Amniotic epithelial cell (primary cell): ENCODE data around the gene TTC4.
"Not testable (repeated sequence)": the region's sequence is repeated elsewhere in the genome, so short reads cannot be mapped to it uniquely, and the experiment has no call there.

ENCODE experiments used
- DNase-seq: peaks from one replicate; pipeline ENCODE4 v3.0.0-alpha.2; 2010; ENCODE audit warnings: low read depth

TTC4 gene

GRCh38 chr1:54748094-54748835 is 32.6 kb downstream of the TTC4 start:
- no peak for DNase-seq

GRCh38 chr1:54750596-54750995 is 34.9 kb downstream of the TTC4 start:
- no peak for DNase-seq

- DNase-seq: no peak
Measured at GRCh38 chr1:54751426-54751825, 35.8 kb downstream of the TTC4 start.

- DNase-seq: no peak
Measured at GRCh38 chr1:54754045-54754444, 38.4 kb downstream of the TTC4 start.

- no peak for DNase-seq
Measured at GRCh38 chr1:54754486-54755285, 39.0 kb downstream of the TTC4 start.

- no peak for DNase-seq
Measured at GRCh38 chr1:54757833-54758232, 42.2 kb downstream of the TTC4 start.

- DNase-seq: no peak
Measured at GRCh38 chr1:54758678-54759348, 43.2 kb downstream of the TTC4 start.

GRCh38 chr1:54763816-54764132 is 48.1 kb downstream of the TTC4 start:
- no peak for DNase-seq

- peak; percentile 100 for DNase-seq
Measured at GRCh38 chr1:54764133-54764921, 48.7 kb downstream of the TTC4 start, which contains the start of gene PARS2. PARS2 (minus strand) TSS chr1:54764523; CDS start chr1:54759161, 5,362 bp downstream.

- DNase-seq: no peak
Measured at GRCh38 chr1:54764922-54765561, 49.4 kb downstream of the TTC4 start.

GRCh38 chr1:54766726-54767125 is 51.1 kb downstream of the TTC4 start:
- DNase-seq: no peak

- DNase-seq: no peak
Measured at GRCh38 chr1:54767526-54767925, 51.9 kb downstream of the TTC4 start.

GRCh38 chr1:54768093-54768492 is 52.4 kb downstream of the TTC4 start:
- peak; percentile 4 for DNase-seq

- no peak for DNase-seq
Measured at GRCh38 chr1:54772951-54773350, 57.3 kb downstream of the TTC4 start.

- DNase-seq: peak; percentile 45
Measured at GRCh38 chr1:54774820-54775498, 59.3 kb downstream of the TTC4 start.

- DNase-seq: not testable (repeated sequence)
Measured at GRCh38 chr1:54775828-54776721, 60.4 kb downstream of the TTC4 start.

- DNase-seq: no peak
Measured at GRCh38 chr1:54777011-54777410, 61.4 kb downstream of the TTC4 start.

- no peak for DNase-seq
Measured at GRCh38 chr1:54777431-54777830, 61.8 kb downstream of the TTC4 start.

- DNase-seq: no peak
Measured at GRCh38 chr1:54781023-54781723, 65.5 kb downstream of the TTC4 start.
